DMS153 treated with DMSO at 0.1 percent for 48 hours (cell line): ENCODE results near the gene COL5A2.

Source experiments
- DNase-seq: peaks from one replicate; lab custom pipeline; 2025; ENCODE audit not compliant: unreplicated experiment; lab: John Stamatoyannopoulos, UW

Gene COL5A2

DNA sequence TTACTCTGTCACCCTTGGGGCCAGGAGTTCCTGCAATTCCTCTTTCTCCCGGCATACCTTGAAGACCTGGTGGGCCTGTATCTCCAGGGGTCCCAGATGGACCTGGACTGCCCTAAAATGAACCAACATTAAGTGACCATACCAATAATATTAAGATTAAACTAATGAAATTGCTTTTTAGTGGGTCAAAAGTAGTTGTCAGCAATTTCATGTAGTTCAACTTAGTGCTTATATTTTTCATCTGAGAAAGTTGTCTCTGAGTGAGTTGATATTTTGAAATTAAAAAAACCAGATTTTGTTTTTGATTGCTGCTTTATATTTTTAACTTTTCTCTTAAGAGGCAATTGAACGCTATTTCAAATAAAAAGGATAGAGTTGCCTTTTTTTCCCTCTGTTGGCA is 122.2 kb downstream of the COL5A2 start:
- no peak for DNase-seq

DNA sequence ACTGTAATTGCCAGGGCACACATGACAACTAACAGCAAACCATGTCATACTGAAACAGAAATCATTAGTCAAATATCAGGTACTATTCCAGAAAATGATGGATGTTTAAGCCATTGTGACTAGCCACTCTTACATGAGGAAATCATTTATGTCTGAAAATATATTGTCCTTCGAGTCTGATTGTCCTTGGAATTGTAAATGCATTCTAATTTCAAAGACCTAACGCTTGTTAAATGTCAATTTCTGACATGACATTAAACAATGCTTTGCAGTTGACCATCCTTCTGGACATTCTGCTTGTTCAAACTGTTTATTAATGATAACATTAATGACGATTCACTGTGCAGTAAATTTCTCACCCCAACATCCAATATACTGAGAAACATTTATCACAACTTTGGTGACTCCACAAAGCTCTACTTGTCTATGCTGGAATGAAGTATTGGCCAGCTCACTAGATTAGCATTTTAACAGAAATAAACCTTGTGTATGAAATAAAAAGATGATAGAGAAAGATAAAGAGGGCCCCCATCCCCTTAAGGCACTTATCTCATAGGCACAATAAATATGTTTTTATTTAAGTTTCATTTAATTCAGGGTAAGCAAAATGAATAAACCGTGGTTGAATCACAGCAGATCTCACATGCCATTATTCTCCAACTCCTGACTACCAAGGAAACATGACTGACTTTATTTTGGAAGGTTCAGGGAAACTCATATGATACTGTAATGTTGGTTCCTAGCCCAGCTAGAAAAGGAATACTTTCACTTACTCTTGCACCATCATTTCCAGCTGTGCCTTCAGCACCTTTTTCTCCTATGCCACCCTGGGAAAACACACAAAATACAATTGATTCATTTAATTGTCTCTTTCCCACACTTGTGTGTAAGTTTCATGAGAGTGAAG is 123.1 kb downstream of the COL5A2 start:
- no peak for DNase-seq

DNA sequence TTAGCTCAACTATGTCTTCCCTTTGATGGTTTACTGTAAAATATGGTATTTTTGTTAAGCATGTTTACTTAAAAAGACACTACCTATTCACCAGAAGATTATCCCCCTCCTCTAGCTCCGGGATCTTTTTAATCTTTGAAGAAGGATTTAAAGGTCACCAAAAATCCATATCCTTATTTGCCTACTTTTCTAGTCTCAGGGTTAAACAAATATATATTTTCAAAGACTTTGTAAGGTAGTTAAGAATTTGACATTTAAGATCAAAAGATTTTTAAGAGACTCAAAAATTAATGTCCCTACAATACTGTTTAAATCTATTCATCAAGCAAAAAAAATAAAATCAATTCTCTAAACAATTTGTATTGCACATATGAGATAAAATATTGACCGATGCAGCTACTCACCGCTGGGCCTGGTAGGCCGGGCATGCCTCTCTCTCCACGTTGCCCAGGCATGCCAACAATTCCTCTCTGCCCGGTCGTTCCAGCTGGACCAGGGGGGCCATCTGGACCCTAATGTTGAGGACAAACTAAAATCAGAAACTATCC is 129.3 kb downstream of the COL5A2 start:
- DNase-seq = no peak

DNA sequence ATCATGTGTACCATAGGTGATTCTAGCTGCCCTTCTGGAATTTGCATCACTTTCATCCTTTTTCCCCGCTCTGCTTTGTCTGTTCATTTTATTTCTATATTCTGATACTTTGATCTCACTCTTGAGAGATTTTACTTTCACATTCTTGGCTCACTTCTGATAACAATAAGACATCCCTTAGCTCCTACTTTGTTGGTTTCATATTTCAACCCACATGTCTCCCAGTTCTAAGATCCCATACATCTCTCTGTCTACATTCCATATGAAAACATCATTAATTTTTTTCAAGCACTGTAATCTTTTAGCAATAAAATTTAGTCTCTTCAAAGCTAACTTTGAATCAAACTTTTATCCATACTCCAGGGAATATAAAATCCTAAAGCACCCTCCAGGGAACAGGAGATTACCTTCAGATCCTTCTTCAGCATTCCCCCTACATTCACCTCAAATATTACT is 129.8 kb downstream of the COL5A2 start:
- no peak for DNase-seq

DNA sequence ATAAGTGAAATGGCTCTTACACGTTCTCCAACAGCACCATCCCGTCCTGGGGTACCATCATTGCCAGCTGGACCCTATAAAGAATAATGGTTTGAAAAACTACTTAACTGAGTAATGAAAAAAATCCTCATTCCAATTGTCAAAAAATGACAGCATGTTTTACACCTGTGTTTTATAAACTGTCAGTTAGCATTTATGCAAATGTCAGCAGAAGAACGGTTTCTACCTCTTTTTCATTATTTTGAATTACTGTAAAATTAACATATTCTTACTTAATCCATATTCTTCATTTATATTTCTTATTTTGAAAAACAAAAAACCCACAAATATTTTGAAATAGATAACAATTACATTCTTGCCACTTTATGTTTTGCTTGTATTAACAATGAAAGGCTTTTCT is 131.4 kb downstream of the COL5A2 start:
- DNase-seq = no peak

DNA sequence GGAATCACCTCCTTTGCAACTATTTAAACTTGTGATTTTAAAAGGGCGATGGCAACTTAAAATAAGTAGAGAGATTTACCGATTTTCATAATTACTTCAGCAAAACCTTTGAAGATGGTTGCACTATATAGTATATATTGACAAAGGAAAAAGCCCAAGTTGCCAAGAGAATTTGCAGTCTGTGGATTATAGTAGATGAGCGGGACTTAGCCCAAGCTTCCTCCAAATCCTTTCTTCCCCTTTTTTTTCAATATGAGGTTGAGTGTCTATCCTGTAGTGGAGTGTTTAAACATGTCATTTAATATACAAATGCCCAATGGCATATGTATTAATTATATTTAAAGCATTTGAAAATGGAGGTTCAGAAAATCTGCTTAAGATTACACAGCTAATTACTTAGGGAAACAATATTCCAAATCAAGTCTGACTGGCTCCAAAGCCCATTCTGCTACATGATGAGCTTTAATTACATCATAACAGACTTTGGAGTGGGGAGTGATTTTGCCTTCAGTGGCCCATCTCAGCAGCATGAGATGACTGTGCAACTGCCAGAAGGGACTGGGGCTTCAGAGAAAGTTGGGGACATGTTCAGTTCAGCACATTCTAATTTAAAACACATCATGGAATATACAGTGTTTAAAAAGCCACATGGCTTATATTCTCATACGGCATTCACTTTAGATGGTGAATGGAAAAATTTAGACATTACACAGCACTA is 132.2 kb downstream of the COL5A2 start:
- DNase-seq = no peak

DNA sequence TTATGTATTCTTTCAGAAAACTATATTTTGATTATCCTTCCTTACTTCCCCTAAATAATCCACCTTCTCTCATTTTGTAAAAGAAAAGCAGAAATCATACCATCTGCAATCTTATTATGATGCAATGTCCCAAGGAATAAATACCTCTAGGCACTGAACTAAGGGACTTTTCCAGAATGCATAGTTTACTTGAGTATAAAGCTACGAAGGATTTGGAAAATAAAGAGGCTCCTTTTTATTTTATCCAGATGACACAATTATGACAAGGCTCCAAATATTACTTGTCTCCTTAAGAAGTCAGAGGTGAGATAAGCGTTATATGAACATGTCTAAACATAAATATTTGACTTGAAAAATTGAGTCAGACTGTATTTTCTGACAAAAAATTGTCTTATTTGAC is 133.2 kb downstream of the COL5A2 start:
- DNase-seq = no peak

DNA sequence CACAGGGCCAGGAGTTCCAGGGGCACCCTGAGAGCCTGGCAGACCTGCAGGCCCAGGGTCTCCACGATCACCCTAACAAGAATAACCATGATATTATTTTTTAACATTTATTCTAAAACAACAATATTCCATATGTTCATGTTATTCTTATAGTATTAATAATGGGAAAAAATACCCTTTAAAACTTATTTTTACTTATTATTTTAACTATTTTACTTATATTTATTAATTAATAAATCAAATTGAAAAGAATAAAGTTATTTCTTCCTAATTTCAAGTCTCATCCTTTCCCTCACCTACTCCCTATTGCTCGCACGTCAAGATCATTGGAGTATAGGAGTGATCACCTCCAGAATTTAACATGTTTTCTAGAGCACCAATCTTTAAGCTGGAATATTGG is 133.7 kb downstream of the COL5A2 start:
- DNase-seq = no peak

DNA sequence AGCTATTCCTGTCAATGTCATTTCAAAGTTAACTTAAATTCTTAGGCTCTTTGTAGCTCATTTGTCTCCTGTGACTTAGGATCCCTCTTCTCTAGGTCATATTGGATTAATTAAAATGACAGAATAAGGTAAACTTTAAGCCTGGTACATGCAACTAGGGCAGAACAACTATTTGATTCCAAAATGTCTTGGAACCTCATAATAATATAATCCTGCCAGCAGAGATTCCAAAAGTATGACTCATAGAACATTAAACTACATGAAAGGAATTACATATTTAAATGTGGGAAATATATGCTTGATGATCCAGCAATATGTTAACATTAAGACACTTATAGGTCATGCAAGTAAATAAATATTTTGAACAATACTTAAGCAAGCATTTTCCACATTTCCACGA is 142.0 kb downstream of the COL5A2 start:
- no peak for DNase-seq

DNA sequence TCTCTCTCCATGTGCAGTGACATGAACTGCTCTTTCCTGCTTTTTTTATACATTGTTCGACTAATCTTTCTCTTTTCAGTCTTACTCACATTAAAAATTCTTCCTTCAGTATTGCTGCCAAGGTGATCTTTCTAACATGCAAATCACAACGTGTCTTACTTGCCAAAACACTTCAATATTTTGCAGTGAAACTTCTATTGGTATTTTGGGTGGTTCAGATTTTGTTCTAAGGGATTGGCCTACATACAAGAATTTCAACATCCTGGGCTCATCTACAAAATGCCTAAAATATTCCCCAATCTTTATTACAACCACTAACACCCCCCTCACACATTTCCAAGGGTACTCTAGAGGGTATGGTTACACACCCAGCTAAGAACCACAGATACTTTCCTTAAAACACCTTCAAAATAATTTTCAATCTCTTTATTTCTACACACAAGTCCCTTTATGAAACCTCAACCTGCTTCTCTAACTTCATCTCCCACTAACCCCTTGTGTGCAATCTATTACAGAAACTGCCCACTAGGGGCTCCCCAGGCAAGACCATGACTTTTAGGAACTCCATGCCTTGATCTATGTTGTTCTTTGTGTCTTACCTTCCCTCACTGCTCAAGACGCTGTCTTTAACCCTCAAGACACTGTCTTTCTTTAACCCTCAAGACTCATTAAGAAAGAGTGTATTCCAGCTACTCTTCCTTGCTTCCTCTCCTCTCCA is 154.5 kb downstream of the COL5A2 start:
- no peak for DNase-seq

DNA sequence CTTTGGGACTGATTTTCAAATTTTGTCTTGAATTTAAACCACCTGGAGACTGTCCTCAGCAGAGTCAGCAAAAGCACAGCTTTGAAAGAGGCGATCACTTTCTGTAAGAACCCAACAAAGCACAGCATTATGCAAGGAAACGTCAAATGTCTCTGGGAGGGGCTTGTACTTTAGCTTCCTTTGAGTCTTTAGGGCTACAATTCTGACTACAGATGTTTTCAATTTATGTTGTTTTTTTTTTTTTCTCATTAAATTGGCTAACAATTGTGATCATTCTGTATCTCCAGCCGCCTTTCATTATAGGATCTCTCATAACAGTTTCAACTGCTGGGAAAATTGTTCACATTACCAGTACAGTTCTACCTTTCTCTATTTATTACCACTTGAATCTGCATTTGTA is 157.1 kb downstream of the COL5A2 start:
- no peak for DNase-seq

DNA sequence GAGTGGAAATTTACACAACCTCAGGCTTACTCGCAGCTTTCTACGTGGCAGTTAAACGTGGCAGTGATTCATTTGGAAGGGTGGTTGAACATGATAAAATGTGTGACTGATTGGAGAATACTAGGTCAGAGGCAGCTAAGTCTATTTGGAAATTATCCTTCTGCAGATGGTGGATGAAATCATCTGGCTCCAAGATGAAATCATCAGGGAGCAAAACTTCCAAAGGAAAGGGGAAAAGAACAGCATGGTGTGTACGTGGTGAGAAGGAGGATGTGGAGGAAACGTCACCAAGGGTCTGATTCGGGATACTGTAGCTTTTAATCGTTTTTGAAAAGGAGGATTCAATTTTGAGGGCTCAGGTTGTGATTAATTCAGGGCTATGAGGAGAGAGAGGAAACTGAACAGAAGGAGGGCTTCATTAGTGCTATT is 157.5 kb downstream of the COL5A2 start:
- DNase-seq = no peak

DNA sequence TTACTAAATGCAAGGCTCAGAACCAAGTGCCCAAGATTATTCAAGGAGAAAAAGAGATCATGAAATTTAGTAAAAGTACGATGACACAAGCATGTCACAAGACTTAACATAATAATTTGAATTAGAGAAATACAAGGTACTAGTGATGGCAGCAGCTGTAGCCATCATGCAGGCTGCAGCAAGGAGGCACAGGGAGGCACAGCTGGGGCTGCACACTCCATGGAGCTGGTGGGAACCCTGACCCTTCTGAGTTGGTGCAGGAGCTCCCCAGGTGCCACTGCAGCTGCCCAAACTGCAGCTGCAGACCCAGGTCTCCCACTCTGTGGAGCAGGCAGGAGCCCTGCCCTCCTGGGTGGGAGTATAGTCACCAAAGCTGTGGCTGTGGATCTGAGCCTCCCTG is 159.4 kb downstream of the COL5A2 start:
- no peak for DNase-seq

DNA sequence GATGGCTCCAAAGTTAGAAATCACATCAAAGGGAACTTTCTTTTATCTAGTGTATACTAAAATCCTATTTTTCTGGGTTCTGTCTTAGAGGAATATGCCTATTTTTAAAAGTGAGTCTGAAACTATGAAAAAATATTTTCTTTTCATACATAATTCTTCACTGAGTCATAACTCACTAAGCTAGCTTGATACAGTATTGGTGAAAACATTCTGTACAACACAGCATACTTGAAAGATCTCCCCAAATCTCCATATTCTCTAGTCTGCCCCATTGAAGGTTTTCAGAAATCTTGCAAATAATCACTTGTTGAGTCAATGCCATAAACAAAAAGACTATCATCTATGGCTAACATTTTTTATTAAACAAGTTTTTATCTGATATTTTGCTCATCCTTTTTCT is 160.9 kb downstream of the COL5A2 start:
- no peak for DNase-seq

DNA sequence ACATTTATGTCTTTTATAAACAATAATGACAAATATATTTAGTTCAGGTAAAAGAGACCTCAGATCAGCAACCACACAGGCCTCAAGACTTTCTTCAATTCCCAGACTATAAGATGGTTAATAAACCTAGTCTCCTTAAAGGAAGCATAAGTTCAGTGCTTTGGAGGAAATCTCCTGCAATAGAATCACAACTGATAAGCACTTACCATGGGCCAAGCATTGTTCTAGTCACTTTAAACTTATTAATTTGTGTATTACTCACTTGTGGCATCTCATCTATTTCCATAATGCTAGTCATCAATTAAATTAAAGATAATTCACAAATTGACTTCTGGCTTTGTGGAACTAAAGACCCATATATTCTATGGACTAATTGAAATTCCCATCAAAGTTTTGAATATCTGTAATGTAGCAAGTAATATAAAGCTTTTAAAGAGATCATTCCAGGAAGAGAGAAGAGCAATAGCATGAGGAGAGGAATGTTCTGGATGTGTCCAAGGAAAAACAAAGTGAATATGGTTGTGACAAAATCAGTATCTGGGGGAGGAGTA is 163.2 kb downstream of the COL5A2 start:
- DNase-seq = no peak

DNA sequence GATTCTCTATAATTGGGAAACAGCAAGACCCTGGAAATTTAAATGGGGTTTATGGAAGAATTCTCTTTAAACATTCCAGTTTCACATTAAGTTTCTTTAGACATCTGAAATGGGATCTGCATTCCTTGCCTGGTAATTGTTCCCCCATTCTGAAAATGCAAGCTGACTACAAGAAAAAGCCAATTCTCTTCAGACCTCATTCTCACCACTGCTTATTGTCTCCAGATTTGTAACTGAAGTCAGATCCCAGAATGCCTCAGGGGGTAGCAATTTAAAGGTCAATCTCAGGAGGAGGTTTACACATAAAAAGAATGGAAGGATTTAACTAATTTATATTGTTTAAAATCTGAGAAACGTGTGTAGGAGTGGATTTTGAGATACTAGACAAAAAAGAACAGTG is 164.2 kb downstream of the COL5A2 start:
- no peak for DNase-seq

DNA sequence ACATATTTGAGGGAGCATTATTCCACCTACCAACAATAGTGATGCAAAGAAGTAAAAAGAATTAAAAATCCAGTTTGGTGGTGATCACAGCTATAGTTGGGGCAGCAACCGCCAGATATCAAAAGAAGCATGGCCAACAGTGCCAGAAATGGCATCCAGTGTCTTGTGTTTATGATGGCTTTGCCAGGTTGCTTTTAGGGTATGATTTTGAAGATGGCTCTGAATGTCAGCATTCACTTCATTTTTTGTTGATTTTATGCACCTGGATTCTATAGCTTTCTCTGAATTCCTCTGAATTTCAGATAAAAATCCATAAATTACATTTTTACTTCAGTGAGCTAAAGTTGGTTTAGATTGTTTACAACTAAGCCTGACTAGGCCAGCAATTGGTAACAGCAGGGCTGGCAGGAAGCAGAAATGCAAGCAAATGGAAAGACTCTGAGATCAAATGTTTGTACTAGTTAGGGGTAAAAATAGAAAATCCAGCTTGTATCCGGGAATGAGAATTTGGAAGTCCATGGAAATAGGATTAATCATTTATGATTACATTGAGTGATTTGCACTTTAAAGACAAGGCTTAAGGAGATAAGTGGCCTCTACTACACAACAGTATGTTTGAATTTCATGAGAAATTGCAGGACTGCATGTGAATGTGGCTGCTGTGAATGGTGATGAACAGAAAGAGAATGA is 165.0 kb downstream of the COL5A2 start:
- no peak for DNase-seq

DNA sequence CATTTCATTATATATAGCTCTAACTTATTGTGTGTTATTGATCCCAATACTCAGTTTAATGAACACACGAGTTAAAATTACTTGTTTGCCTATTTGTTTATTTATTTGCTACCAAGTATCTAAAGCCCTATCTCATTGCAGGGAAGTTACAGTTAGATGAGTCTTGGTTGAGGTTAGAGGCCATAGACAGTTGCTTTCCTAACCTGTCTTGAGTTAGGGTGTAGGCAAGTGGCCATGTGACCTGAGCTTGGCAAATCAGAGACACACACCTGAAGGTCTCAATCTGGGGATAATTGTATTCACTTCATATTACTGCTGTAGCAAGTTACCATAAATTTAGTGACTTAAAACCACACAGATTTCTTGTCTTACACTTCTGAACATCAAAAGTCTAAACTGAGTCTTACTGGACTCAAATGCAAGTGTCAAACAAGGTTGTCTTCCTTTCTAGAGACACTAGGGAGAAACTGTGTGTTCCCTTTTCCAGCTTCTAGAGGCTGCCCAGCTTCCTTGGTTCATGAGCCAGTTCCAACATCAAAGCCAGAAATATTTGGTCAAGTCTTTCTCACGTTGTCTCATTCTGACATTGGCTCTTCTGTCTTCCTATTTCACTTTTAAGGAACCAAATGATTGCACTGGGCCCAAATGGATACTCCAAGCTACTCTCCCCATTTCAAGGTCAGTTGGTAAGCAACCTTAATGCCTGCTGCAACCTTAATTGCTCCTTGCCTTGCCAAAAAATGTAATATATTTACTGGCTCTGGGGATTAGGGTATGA is 165.7 kb downstream of the COL5A2 start:
- DNase-seq = no peak

DNA sequence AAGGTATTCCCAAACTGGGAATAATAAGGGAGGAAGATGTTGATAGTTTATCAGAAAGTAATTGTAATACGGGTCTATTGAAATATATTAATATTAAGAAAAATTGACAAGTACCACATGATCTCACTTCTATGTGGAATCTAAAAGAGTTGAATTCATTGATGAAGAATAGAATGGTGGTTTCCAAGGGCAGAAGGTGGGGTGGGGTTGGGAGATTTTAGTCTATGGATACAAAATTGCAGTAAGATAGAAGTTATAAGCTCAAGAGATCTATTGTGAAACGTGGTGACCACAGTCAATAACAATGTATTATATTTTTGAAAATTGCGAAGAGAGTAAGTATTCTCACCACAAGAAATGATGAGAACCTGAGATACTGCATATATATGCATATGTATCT is 166.5 kb downstream of the COL5A2 start:
- DNase-seq = no peak

DNA sequence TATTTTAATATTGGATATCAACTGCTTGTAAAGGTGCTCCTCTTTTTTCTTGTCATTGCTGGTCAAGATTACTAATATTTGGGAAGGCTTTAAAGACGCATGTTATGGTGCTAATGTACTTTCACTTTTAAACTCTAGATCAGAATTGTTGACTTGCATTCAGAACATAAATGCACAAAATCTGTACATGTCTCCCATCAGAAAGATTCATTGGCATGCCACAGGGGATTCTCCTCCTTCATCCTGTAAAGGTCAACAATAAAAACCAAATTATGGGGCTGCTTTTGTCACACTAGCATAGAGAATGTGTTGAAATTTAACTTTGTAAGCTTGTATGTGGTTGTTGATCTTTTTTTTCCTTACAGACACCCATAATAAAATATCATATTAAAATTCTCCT is 167.2 kb downstream of the COL5A2 start:
- no peak for DNase-seq
